Measurements from ENCODE around the gene ITPK1.

DNA sequence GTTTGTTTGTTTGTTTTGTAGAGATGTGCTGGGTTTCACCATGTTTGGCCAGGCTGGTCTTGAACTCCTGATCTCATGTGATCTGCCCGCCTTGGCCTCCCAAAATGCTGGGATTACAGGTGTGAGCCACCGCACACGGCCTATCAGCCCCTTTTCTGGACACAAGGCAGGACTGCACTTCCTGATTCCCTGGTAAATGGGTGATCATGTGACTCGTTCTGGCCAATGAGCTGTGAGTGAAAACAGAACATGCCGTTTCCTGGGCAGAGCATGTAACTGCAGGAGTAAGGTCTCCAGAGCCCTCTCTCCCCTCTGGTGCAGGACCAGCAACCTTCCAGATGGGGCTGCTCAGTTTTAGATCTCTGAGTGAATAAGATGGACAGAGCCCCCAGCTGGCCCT, 92.7 kb downstream of the ITPK1 start:
- TF ChIP-seq POLR2A (IDR thresholded peaks at IDR 0.05; ENCODE audit: low read depth) (no peak), CTCF (IDR thresholded peaks at IDR 0.05) (no peak), EP300 (IDR thresholded peaks at IDR 0.05) (no peak), POLR2AphosphoS5 (IDR thresholded peaks at IDR 0.05) (no peak)

Data from esophagus muscularis mucosa (tissue), 4 donors.